IPS-18a (cell line): Measurements from ENCODE around the gene FSD1.
"Not testable (repeated sequence)": the region's sequence is repeated elsewhere in the genome, so short reads cannot be mapped to it uniquely, and the experiment has no call there.

ENCODE experiments used
- H3K27ac ChIP-seq: one replicate; pipeline ENCODE4 v1.5.1; 2013; ENCODE audit warnings: low read length
- H3K27me3 ChIP-seq: one replicate; pipeline ENCODE4 v1.6.1; 2013; ENCODE audit warnings: mild to moderate bottlenecking, low read length; ENCODE audit not compliant: control insufficient read depth, insufficient read depth
- H3K36me3 ChIP-seq: one replicate; pipeline ENCODE4 v1.6.1; 2013; ENCODE audit warnings: low read depth, low read length; ENCODE audit not compliant: control insufficient read depth
- H3K4me1 ChIP-seq: one replicate; pipeline ENCODE4 v1.6.1; 2013; ENCODE audit warnings: low read depth, low read length; ENCODE audit not compliant: control insufficient read depth
- H3K4me3 ChIP-seq: one replicate; pipeline ENCODE4 v1.5.1; 2013; ENCODE audit warnings: low read length
- H3K9ac ChIP-seq: one replicate; pipeline ENCODE4 v1.6.1; 2013; ENCODE audit warnings: mild to moderate bottlenecking, low read length, moderate library complexity
- H3K9me3 ChIP-seq: one replicate; pipeline ENCODE4 v1.6.1; 2013; ENCODE audit warnings: low read depth, low read length; ENCODE audit not compliant: control insufficient read depth

The FSD1 gene

DNA sequence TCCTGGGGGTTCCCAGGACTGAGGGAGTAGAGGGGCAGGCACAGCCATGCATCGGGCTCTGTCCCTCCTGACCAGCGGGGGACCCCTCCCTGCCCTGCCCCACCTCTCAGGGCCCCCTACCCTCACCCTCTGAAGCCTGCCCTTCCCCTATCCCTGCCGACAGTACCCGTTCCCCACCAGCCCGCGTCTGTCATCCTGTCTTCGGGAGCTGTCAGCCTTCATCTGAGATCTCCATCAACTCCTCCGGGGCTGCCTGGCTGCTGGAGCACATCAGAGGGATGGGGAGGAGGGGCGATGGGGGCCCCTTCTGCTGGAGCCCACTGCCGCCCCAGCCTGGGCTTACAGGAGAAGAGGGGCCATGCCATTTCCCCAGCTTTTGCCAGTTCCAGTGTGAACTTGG is 31.5 kb upstream of the FSD1 start:
- no peak overlapping the region for H3K9ac ChIP-seq
- H3K27me3 ChIP-seq = peaks cover 8% of the 10 kb centered on the region
- H3K36me3 ChIP-seq = peaks cover 6% of the 10 kb centered on the region
- H3K27ac ChIP-seq = no peak overlapping the region
- H3K9me3 ChIP-seq = no peaks in the 10 kb centered on the region
- H3K4me3 ChIP-seq = no peak overlapping the region
- H3K4me1 ChIP-seq = no peaks in the 10 kb centered on the region

DNA sequence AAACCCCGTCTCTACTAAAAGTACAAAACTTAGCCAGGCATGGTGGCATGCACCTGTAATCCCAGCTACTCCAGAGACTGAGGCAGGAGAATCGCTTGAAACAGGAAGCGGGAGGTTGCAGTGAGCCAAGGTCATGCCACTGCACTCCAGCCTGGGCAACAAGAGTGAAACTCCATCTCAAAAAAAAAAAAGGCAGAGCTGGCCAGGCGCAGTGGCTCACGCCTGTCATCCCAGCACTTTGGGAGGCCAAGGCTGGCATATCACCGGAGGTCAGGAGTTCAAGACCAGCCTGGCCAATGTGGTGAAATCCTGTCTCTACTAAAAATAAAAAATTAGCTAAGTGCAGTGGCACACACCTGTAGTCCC is 30.1 kb upstream of the FSD1 start:
- not testable (repeated sequence) for H3K4me3 ChIP-seq, H3K9me3 ChIP-seq, H3K4me1 ChIP-seq, H3K9ac ChIP-seq, H3K36me3 ChIP-seq, H3K27ac ChIP-seq
- peaks cover 13% of the 10 kb centered on the region for H3K27me3 ChIP-seq

DNA sequence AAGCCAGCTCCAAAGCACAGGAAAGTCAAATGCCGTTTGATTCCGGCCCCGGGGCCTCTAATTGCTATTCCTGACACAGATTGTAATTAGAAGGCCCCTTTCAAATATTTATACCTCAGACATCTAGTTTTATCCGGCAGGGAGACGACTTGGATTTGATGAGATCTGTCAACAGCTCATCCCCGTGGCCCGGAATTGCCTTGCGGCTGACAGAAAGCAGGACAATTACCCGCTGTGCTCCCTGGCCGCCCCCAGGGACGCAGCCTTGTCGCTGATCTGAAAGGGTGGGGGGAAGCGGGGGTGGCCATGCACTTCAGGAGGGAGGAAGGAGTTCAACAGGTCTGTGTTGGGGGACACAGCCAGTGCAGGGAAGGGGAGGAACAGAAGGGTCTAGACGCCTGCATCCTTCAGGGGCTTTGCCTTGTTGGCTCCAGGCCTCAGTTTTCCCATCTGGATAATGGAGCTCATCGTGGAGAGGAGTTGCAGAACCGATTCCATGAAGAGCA is 27.2 kb upstream of the FSD1 start:
- no peak overlapping the region for H3K4me3 ChIP-seq
- H3K36me3 ChIP-seq = no peaks in the 10 kb centered on the region
- no peak overlapping the region for H3K9ac ChIP-seq
- H3K4me1 ChIP-seq = no peaks in the 10 kb centered on the region
- peaks cover 42% of the 10 kb centered on the region for H3K27me3 ChIP-seq
- H3K9me3 ChIP-seq = no peaks in the 10 kb centered on the region
- H3K27ac ChIP-seq = no peak overlapping the region

DNA sequence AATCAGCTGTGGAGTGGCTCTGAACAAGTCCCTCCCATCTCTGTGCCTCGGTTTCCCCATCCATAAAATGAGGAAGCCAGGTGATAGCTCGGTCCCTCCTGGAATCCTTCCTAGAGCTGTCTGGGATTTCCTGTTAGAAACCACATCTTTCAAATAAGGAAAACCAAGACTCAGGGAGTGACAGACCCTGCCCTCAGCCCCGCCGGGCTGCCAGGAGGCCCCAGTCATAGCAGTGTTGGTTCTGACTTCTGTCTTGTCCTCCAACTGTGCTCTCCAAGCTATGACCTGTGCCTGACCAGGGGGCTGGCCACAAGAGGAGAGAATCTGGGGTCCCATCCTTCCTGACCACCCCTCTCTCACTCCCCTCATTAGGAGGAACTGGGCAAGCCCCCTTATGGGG is 26.4 kb upstream of the FSD1 start:
- Histone ChIP-seq H3K36me3 (no peaks in the 10 kb centered on the region), H3K9me3 (no peaks in the 10 kb centered on the region), H3K4me3 (peak overlapping the region; percentile 28), H3K4me1 (no peaks in the 10 kb centered on the region), H3K27me3 (peaks cover 47% of the 10 kb centered on the region), H3K9ac (no peak overlapping the region), H3K27ac (no peak overlapping the region)

DNA sequence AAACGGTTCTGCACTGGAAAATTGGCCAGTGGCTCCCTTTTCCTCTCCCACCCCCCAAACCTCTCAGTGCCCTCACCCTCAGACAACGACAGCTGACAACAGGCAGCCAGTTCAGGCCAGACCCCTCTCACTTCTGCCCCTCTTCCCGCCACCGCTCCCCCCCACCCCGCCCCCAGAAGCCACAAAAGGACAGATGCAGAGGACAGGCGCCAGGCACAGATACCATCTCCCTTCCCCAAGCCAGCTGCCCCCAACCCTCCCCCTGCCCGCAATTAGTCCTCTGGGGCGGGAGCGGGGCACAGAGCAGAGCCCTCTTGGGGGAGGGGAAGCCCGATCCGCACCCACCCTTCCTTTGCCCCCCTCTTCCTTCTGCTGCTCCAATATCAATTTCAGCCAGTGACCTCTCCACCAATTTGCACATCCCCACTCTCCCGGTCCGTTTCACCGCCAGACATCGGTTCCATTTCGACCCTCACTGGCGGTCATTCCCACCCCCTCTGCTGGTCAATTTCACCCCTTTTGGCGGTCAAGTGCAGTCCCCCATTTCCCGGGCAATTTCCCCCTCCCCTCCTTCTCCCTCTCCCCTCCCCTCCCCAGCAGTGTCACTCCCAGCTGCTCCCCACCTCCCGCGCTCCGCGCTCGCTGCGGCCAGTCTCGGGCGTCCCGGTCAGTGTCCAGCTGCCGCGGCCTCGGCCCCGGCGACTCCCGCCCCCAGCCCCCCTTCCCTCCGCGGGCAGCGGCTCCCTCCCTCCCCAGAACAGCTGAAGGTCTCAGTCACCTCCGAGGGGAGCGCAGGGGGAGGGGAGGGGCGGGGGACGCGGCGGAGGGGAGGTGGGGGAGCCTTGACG is 25.8 kb upstream of the FSD1 start, which contains the start of gene SHD:
Gene SHD, plus strand, starts transcription at position 848 of the 848 bp plus-strand sequence. CDS start 798 bp downstream, outside the sequence.
- Histone ChIP-seq H3K9ac (no peak within 1 kb of the TSS), H3K36me3 (no peaks in the 10 kb centered on the region), H3K4me3 (peak within 1 kb of the TSS; percentile 70), H3K27me3 (peaks cover 50% of the 10 kb centered on the region), H3K4me1 (no peaks in the 10 kb centered on the region), H3K27ac (no peak within 1 kb of the TSS), H3K9me3 (no peaks in the 10 kb centered on the region)

DNA sequence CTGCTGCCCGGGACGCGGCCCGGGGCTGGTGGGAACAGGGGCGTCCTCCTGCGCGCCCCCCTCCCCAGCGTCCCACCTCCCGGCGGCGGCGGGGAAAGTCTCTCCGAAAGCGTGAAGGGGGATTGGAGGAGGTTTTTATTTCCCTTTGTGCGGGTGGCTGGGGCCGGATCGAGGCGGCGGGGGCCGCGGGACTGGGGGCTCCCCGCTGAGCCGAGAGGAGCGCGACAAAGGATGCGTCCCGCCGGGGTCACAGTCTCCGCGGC is 25.2 kb upstream of the FSD1 start:
- Histone ChIP-seq H3K4me1 (no peaks in the 10 kb centered on the region), H3K27me3 (peaks cover 50% of the 10 kb centered on the region), H3K4me3 (peak overlapping the region; percentile 70), H3K9ac (no peak overlapping the region), H3K9me3 (no peaks in the 10 kb centered on the region), H3K36me3 (no peaks in the 10 kb centered on the region), H3K27ac (no peak overlapping the region)

DNA sequence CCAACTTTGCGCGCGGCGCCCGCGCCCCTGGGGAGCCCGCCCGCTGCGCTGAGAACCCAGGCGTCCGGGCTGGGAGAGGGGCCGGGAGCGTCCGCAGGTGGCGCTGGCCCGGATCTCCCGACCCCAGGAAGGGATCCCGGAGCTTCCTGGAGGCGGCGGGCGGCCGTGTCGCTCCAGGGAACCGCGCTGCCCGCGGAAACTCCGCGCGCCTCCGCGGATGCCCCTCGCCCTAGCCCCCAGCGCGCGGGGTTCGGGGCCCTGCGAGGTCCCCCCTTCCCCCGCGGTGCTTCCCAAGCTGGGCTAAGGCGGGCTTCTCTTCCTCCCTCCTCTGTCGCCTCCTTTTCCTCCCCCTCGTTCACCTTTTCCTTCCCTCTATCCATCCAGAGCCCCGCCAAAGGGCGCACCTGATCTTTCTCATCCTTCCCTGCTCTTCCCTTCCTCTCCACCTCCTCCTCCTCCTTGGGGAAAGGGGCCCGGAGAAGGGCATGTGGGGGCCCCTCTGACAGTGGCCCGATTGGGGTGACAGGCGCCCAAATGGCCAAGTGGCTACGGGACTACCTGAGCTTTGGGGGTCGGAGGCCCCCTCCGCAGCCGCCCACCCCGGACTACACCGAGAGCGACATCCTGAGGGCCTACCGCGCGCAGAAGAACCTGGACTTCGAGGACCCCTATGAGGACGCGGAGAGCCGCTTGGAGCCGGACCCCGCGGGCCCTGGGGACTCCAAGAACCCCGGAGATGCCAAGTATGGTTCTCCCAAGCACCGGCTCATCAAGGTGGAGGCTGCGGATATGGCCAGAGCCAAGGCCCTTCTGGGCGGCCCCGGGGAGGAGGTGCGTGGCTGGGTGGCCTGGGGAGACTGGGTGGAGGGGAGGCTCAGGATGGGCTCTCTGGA is 24.6 kb upstream of the FSD1 start:
- Histone ChIP-seq H3K4me3 (peak overlapping the region; percentile 70), H3K9me3 (no peaks in the 10 kb centered on the region), H3K27me3 (peaks cover 51% of the 10 kb centered on the region), H3K9ac (no peak overlapping the region), H3K4me1 (no peaks in the 10 kb centered on the region), H3K27ac (no peak overlapping the region), H3K36me3 (no peaks in the 10 kb centered on the region)

DNA sequence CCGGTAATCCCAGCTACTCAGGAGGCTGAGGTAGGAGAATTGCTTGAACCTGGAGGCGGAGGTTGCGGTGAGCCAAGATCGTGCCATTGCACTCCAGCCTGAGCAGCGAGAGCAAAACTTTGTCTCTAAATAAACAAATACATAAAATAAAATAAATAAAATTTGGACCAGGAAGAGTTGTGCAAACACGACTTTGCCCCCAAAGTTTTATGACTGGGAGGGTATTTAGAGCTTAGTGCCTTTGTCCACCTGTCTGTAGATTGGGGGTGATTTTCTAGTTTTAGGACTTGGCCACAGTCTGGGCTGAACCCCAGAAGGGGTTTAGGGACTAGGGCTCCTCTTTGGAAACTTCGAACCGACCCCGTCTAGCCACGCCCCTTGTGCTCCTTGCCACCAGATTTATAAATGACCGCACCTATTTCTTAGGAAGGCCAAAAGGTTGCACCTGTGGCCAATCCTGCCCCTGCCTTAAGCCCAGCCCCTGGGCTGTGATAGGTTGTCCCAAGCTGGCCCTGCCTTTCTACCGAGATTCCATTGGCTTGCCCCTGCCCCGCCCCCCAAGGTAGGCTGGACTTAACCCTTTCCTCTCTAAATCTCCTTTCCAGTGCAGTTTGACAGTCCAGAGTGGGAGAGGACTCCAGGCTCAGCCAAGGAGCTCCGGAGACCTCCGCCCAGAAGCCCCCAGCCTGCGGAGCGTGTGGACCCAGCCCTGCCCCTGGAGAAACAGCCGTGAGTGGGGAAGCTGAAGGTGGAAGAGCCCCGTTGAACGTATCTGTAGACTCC is 20.0 kb upstream of the FSD1 start:
- H3K27ac ChIP-seq = no peak overlapping the region
- no peaks in the 10 kb centered on the region for H3K4me1 ChIP-seq
- H3K27me3 ChIP-seq = peaks cover 41% of the 10 kb centered on the region
- H3K9me3 ChIP-seq = no peaks in the 10 kb centered on the region
- H3K4me3 ChIP-seq = peak overlapping the region; percentile 43
- H3K36me3 ChIP-seq = no peaks in the 10 kb centered on the region
- H3K9ac ChIP-seq = no peak overlapping the region

DNA sequence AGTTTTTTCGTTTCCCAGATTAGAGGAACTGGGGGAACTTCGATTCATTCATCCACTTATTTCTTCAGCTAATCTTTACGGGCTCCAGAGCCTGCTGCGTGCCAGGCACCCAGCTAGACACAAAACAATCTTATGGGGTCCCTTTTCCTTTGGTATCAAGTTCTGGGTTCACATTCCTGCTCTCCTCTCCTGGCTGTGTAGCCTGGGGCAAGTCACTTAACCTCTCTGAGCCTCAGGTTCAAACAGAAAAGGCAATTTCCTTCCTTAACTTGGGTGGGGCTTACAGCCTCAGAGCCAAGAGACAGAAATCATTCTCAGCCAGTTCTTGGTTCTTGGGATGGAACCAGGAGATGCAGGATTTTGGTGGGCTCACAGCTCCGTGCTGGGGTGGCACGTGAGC is 19.4 kb upstream of the FSD1 start:
- H3K36me3 ChIP-seq = no peaks in the 10 kb centered on the region
- no peak overlapping the region for H3K27ac ChIP-seq
- H3K27me3 ChIP-seq = peaks cover 35% of the 10 kb centered on the region
- no peak overlapping the region for H3K9ac ChIP-seq
- no peaks in the 10 kb centered on the region for H3K9me3 ChIP-seq
- H3K4me1 ChIP-seq = no peaks in the 10 kb centered on the region
- H3K4me3 ChIP-seq = peak overlapping the region; percentile 43

DNA sequence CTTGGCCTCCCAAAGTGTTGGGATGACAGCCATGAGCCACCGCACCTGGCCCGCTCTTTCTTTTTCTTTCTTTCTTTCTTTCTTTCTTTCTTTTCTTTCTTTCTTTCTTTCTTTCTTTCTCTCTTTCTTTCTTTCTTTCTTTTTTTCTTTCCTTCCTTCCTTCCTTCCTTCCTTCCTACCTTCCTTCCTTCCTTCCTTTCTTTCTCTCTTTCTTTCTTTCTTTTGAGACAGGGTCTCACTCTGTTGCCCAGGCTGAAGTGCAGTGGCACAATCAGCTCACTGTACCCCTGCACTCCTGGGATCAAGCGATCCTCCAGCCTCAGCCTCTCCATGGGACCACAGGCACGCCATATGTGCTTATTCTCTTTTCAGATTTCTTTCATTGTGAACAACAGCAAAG is 18.3 kb upstream of the FSD1 start:
- H3K4me3 ChIP-seq, H3K4me1 ChIP-seq, H3K27ac ChIP-seq, H3K9ac ChIP-seq, H3K9me3 ChIP-seq, H3K36me3 ChIP-seq: not testable (repeated sequence)
- H3K27me3 ChIP-seq = peaks cover 24% of the 10 kb centered on the region

DNA sequence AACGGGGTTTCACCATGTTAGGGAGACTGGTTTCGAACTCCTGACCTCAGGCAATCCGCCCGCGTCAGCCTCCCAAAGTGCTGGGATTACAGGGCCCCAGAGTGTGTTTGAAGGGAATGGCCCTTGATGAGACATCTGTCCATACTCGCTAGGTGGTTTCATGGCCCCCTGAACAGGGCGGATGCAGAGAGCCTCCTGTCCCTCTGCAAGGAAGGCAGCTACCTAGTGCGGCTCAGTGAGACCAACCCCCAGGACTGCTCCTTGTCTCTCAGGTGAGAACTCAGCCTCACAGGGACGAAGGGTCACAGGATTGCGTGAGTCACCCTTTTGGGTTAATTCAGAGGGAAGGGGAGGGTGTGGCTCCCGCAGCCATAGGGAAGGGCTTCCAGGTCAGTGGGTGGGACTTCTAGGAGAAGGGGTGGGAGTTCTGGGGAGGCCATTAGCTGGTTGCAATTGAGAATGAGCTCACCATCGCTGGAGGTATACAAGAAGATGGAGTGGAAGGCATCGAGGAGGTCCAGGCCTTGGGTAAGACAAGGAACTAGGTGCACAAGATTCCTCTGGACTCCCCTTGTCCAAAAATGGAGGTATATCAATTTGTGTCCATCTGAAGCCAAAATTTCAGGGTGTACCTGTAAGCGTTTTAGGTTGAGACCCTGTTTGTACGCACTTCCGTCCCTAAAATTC is 16.2 kb upstream of the FSD1 start:
- H3K4me1 ChIP-seq = no peaks in the 10 kb centered on the region

More for the DNA sequence above, 16.2 kb upstream of the FSD1 start:
- peaks cover 6% of the 10 kb centered on the region for H3K27me3 ChIP-seq
- no peaks in the 10 kb centered on the region for H3K36me3 ChIP-seq
- H3K4me3 ChIP-seq = no peak overlapping the region
- no peak overlapping the region for H3K27ac ChIP-seq
- no peak overlapping the region for H3K9ac ChIP-seq
- H3K9me3 ChIP-seq = no peaks in the 10 kb centered on the region
